GM12878 (cell line): Measurements from ENCODE around the gene NFKBIB. TPM values are rescaled to one million over a fixed set of nuclear protein-coding genes. Genes with fewer than 3 reads are reported as not detected.

ENCODE experiments used
- ATAC-seq: fragments of 200-7000 bp; cut with Tn5 transposase; 3 replicates; pipeline ENCODE4 v1.9.1; 2020; ENCODE audit warnings: mild to moderate bottlenecking, moderate library complexity
- BruUV-seq: library from RNA; stranded (reverse); fragments of 400-500 nt; replicated peaks from 2 replicates; lab custom pipeline; 2021; lab: Mats Ljungman, UMichigan
- CTCF ChIA-PET: fragments of 300-600 bp; sonication (Branson Sonifier 250); formaldehyde crosslinking; extraction: SDS; loops from one replicate; lab custom pipeline; 2021; ENCODE audit warnings: inconsistent platforms; lab: Yijun Ruan, JAX
- POLR2A ChIA-PET: fragments of 350-600 bp; formaldehyde crosslinking; extraction: SDS; loops from one replicate; lab custom pipeline; 2021; ENCODE audit warnings: inconsistent platforms; lab: Charles Lee
- RAD21 ChIA-PET: fragments of 300-600 bp; sonication (Branson Sonifier 250); formaldehyde crosslinking; loops from one replicate; lab custom pipeline; 2023; ENCODE audit warnings: antibody characterized with exemption; ENCODE audit not compliant: unreplicated experiment; lab: Charles Lee
- SMC1A ChIA-PET: fragments of 300-600 bp; sonication (Branson Sonifier 250); formaldehyde crosslinking; loops from one replicate; lab custom pipeline; 2023; ENCODE audit not compliant: unreplicated experiment, uncharacterized antibody; lab: Charles Lee
- DNase-seq: peaks from one replicate; pipeline ENCODE4 v3.0.0-alpha.2; 2011; ENCODE audit warnings: low read depth, low spot score
- FAIRE-seq: peaks from 3 replicates; lab custom pipeline; 2011; peaks lifted over from hg19 to GRCh38; lab: Jason Lieb, UNC
- H2AFZ ChIP-seq: 2 replicates; pipeline ENCODE4 v1.6.0; 2011; ENCODE audit warnings: low read depth, low read length, control low read depth; ENCODE audit not compliant: control insufficient read depth
- H3K27ac ChIP-seq: 2 replicates; pipeline ENCODE4 v1.5.1; 2011; ENCODE audit warnings: control low read depth; ENCODE audit not compliant: control insufficient read depth, insufficient read depth
- H3K27me3 ChIP-seq, 2 experiments: replicated peaks in 1 of 2; 2 replicates each; pipeline versions ENCODE4 v1.6.0 to v1.6.1; 2011; ENCODE audit warnings: low read length in 1 of 2; ENCODE audit not compliant: control insufficient read depth in 2 of 2, insufficient read depth in 2 of 2
- H3K36me3 ChIP-seq, 2 experiments: 2 replicates each; pipeline ENCODE4 v1.5.1; 2011; ENCODE audit warnings: low read length in 1 of 2; ENCODE audit not compliant: control insufficient read depth in 2 of 2, insufficient read depth in 2 of 2
- H3K4me1 ChIP-seq: 2 replicates; pipeline ENCODE4 v1.6.1; 2011; ENCODE audit warnings: mild to moderate bottlenecking, low read length, moderate library complexity, mixed read lengths; ENCODE audit not compliant: control insufficient read depth, insufficient read depth
- H3K4me2 ChIP-seq: 2 replicates; pipeline ENCODE4 v1.6.0; 2011; ENCODE audit warnings: control low read depth; ENCODE audit not compliant: control insufficient read depth, insufficient read depth
- H3K4me3 ChIP-seq: fragments of 200-600 bp; sonication (generic); 2 replicates; pipeline ENCODE4 v1.5.1; 2016
- H3K79me2 ChIP-seq: 2 replicates; pipeline ENCODE4 v1.6.0; 2011; ENCODE audit warnings: low read length; ENCODE audit not compliant: control insufficient read depth, insufficient read depth
- H3K9ac ChIP-seq: 2 replicates; pipeline ENCODE4 v1.8.0; 2011; ENCODE audit warnings: low read length, control low read depth, mixed read lengths; ENCODE audit not compliant: control insufficient read depth, insufficient read depth
- H3K9me3 ChIP-seq: replicated peaks from 3 replicates; pipeline ENCODE4 v1.5.1; 2011; ENCODE audit warnings: mild to moderate bottlenecking, low read length; ENCODE audit not compliant: control insufficient read depth, insufficient read depth
- H4K20me1 ChIP-seq: 2 replicates; pipeline ENCODE4 v1.6.0; 2011; ENCODE audit not compliant: control insufficient read depth, insufficient read depth
- EZH2 ChIP-seq: IDR thresholded peaks from 2 replicates; pipeline ENCODE4 v1.6.1; 2012; ENCODE audit warnings: low read depth, mild to moderate bottlenecking, control low read depth, inconsistent platforms, low read length, borderline replicate concordance; ENCODE audit not compliant: control insufficient read depth
- POLR2AphosphoS2 ChIP-seq: IDR thresholded peaks from 2 replicates; pipeline ENCODE4 v1.6.1; 2011; ENCODE audit warnings: low read depth, mild to moderate bottlenecking, low read length, improper control_type of control experiment, moderate library complexity
- WGBS: methylation state at CpG from one replicate; pipeline ENCODE4 v1.1.6; 2016; ENCODE audit warnings: low lambda C conversion rate; ENCODE audit not compliant: insufficient replicate concordance, insufficient coverage; ENCODE audit errors: missing lambda C conversion rate; 5-methylcytosine and 5-hydroxymethylcytosine counted together
- in situ Hi-C: fragments of 300-500 bp; cut with MboI; formaldehyde crosslinking; loops from 9 replicates; pipeline ENCODE4 v1.14.3; 2018; ENCODE audit warnings: mixed read lengths
- intact Hi-C: fragments of 100-400 bp; cut with micrococcal nuclease; formaldehyde crosslinking; loops from one replicate; pipeline ENCODE4 v1.14.2; 2022; ENCODE audit not compliant: unreplicated experiment
- polyA plus RNA-seq, 11 experiments: library from polyadenylated mRNA; depleted of rRNA in 4 of 11; unstranded in 6 of 11; stranded (reverse) in 5 of 11; fragments of >200 nt; fragmentation: Nextera tagmentation in 4 of 11; fragmentation: Illumina TruSeq in 1 of 11; extraction: Ambion mirVana in 4 of 11; extraction: Trizol in 1 of 11; gene quantifications; 1 replicate in 1 of 11; 2 replicates in 10 of 11; pipeline versions ENCODE4 v1.2.1 to v1.2.3, GENCODE V29; 2011 to 2016; ENCODE audit warnings: inconsistent platforms in 2 of 11, missing spikeins in 2 of 11, low read depth in 1 of 11
- total RNA-seq, 4 experiments: library from RNA; depleted of rRNA in 3 of 4; stranded (reverse); fragments of >200 nt in 3 of 4; fragmentation: Illumina TruSeq in 1 of 4; extraction: Trizol in 1 of 4; gene quantifications; 2 replicates each; pipeline versions ENCODE4 v1.2.1 to v1.2.3, GENCODE V29; 2013 to 2021

Gene NFKBIB
- total and polyA plus RNA-seq, 10 of the 15 experiments (the other 5 are each of a cell fraction or from before 2014, with no cell fraction given): 1.2 to 60.9 (median 31.0) TPM

DNA sequence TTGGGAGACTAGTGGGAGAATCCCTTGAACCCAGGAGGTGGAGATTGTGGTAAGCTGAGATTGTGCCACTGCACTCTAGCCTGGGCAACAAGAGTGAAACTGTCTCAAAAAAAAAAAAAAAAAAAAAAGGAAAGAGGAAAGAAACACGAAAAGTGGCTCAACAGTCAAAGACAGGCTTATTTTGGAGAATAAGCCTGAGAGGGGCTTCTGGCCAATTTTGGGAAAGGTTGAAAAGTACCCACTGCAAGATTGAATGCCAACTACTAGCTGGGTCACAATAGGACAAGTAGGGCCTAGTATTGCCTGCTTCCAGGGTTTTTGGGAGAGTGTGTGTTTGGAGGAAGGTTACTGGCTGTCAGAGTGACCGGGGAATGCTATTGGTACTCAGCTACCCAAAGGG is 58.5 kb downstream of the NFKBIB start:
- in situ Hi-C loops: no loop called here
- no peaks in the 10 kb centered on the region for H3K27me3 ChIP-seq
- H3K9me3 ChIP-seq: no peaks in the 10 kb centered on the region
- no peak overlapping the region for H3K4me3 ChIP-seq
- no TSS peak for BruUV-seq
- no peak overlapping the region for H3K27ac ChIP-seq
- H3K4me2 ChIP-seq: no peak overlapping the region
- POLR2A ChIA-PET: interaction anchor here (0.6 kb wide), 2 partner anchors 67 to 438 kb away, joined by 3 read pairs; no protein-coding TSS in a partner anchor
- 31% methylated on average over 2 of the region's 2 CpGs for WGBS
- CTCF ChIA-PET: interaction anchor here (1.4 to 4.5 kb wide), 2 partner anchors 94 to 152 kb away, joined by 3 to 20 read pairs; no protein-coding TSS in a partner anchor
- TF ChIP-seq POLR2AphosphoS2 (no peak), EZH2 (no peak)
- H2AFZ ChIP-seq: no peak overlapping the region
- H3K79me2 ChIP-seq: no peaks in the 10 kb centered on the region
- RAD21 ChIA-PET: interaction anchor here (0.7 kb wide), 1 partner anchor 20 kb away, joined by 5 read pairs; no protein-coding TSS in a partner anchor
- ATAC-seq (no peak), DNase-seq (no peak), FAIRE-seq (no peak)
- SMC1A ChIA-PET: interaction anchor here (0.6 to 1.3 kb wide), 2 partner anchors 24 to 80 kb away, joined by 3 to 4 read pairs; no protein-coding TSS in a partner anchor
- H3K9ac ChIP-seq: no peak overlapping the region
- no peaks in the 10 kb centered on the region for H3K4me1 ChIP-seq
- no peaks in the 10 kb centered on the region for H4K20me1 ChIP-seq
- no peaks in the 10 kb centered on the region for H3K36me3 ChIP-seq
- intact Hi-C loops: no loop called here

Other genes with a start within 250 kb of the NFKBIB start
Only the 7 nearest of the 15 such genes appear.
- gene ECH1, start 68.2 kb upstream of the NFKBIB start, total RNA-seq (2014; rRNA removed): 92.4 and 121 TPM in 2 replicates
- 135 and 138 TPM in 2 replicates for gene ECH1, start 68.2 kb upstream of the NFKBIB start, total RNA-seq (2014; rRNA removed; fragmentation: Illumina TruSeq; extraction: Trizol)
- 164 and 165 TPM in 2 replicates for gene ECH1, start 68.2 kb upstream of the NFKBIB start, total RNA-seq (2021)
- gene ECH1, start 68.2 kb upstream of the NFKBIB start, polyA plus RNA-seq (2011; rRNA removed): 114 and 139 TPM in 2 replicates
- gene ECH1, start 68.2 kb upstream of the NFKBIB start, polyA plus RNA-seq (2014; fragmentation: Illumina TruSeq; extraction: Trizol): 147 and 214 TPM in 2 replicates
- 100 to 1,000 TPM; 104 to 109 TPM for gene ECH1, start 68.2 kb upstream of the NFKBIB start, polyA plus RNA-seq (2014; fragmentation: Nextera tagmentation; extraction: Ambion mirVana)
- gene ECH1, start 68.2 kb upstream of the NFKBIB start, polyA plus RNA-seq (2014; rRNA removed): 284 and 385 TPM in 2 replicates
- gene ECH1, start 68.2 kb upstream of the NFKBIB start, polyA plus RNA-seq (2016; fragmentation: Nextera tagmentation; extraction: Ambion mirVana): 100 to 1,000 TPM; 248 to 270 TPM
- gene HNRNPL, start 50.0 kb upstream of the NFKBIB start, total RNA-seq (2014; rRNA removed): 319 and 322 TPM in 2 replicates
- gene HNRNPL, start 50.0 kb upstream of the NFKBIB start, total RNA-seq (2014; rRNA removed; fragmentation: Illumina TruSeq; extraction: Trizol): 240 and 248 TPM in 2 replicates
- 512 and 523 TPM in 2 replicates for gene HNRNPL, start 50.0 kb upstream of the NFKBIB start, total RNA-seq (2021)
- gene HNRNPL, start 50.0 kb upstream of the NFKBIB start, polyA plus RNA-seq (2011; rRNA removed): 278 and 395 TPM in 2 replicates
- 416 and 440 TPM in 2 replicates for gene HNRNPL, start 50.0 kb upstream of the NFKBIB start, polyA plus RNA-seq (2014; fragmentation: Illumina TruSeq; extraction: Trizol)
- 10 to 100 TPM; 32.5 to 92.5 TPM for gene HNRNPL, start 50.0 kb upstream of the NFKBIB start, polyA plus RNA-seq (2014; fragmentation: Nextera tagmentation; extraction: Ambion mirVana)
- 241 and 268 TPM in 2 replicates for gene HNRNPL, start 50.0 kb upstream of the NFKBIB start, polyA plus RNA-seq (2014; rRNA removed)
- gene HNRNPL, start 50.0 kb upstream of the NFKBIB start, polyA plus RNA-seq (2016; fragmentation: Nextera tagmentation; extraction: Ambion mirVana): 100 to 1,000 TPM; 294 to 346 TPM
- 50.8 and 55.1 TPM in 2 replicates for gene RINL, start 21.7 kb upstream of the NFKBIB start, total RNA-seq (2014; rRNA removed)
- 35.6 and 37.8 TPM in 2 replicates for gene RINL, start 21.7 kb upstream of the NFKBIB start, total RNA-seq (2014; rRNA removed; fragmentation: Illumina TruSeq; extraction: Trizol)
- 51.3 and 54.9 TPM in 2 replicates for gene RINL, start 21.7 kb upstream of the NFKBIB start, total RNA-seq (2021)
- gene RINL, start 21.7 kb upstream of the NFKBIB start, polyA plus RNA-seq (2011; rRNA removed): 44.4 and 64.2 TPM in 2 replicates
- gene RINL, start 21.7 kb upstream of the NFKBIB start, polyA plus RNA-seq (2014; fragmentation: Illumina TruSeq; extraction: Trizol): 29.7 and 36.4 TPM in 2 replicates
- 10 to 100 TPM; 14.5 to 16.3 TPM for gene RINL, start 21.7 kb upstream of the NFKBIB start, polyA plus RNA-seq (2014; fragmentation: Nextera tagmentation; extraction: Ambion mirVana)
- gene RINL, start 21.7 kb upstream of the NFKBIB start, polyA plus RNA-seq (2014; rRNA removed): 54.8 and 62.4 TPM in 2 replicates
- gene RINL, start 21.7 kb upstream of the NFKBIB start, polyA plus RNA-seq (2016; fragmentation: Nextera tagmentation; extraction: Ambion mirVana): 10 to 100 TPM; 46.3 to 48.9 TPM
- gene SIRT2, start 351 bp upstream of the NFKBIB start, total RNA-seq (2014; rRNA removed): 27.6 and 29.5 TPM in 2 replicates
- gene SIRT2, start 351 bp upstream of the NFKBIB start, total RNA-seq (2014; rRNA removed; fragmentation: Illumina TruSeq; extraction: Trizol): 14.6 and 15.9 TPM in 2 replicates
- gene SIRT2, start 351 bp upstream of the NFKBIB start, total RNA-seq (2021): 22.4 and 22.9 TPM in 2 replicates
- gene SIRT2, start 351 bp upstream of the NFKBIB start, polyA plus RNA-seq (2011; rRNA removed): 16.5 and 38.7 TPM in 2 replicates
- 16.3 and 25.4 TPM in 2 replicates for gene SIRT2, start 351 bp upstream of the NFKBIB start, polyA plus RNA-seq (2014; fragmentation: Illumina TruSeq; extraction: Trizol)
- gene SIRT2, start 351 bp upstream of the NFKBIB start, polyA plus RNA-seq (2014; fragmentation: Nextera tagmentation; extraction: Ambion mirVana): 1 to 10 TPM; 1.4 to 5.1 TPM
- 21.4 and 25.5 TPM in 2 replicates for gene SIRT2, start 351 bp upstream of the NFKBIB start, polyA plus RNA-seq (2014; rRNA removed)
- gene SIRT2, start 351 bp upstream of the NFKBIB start, polyA plus RNA-seq (2016; fragmentation: Nextera tagmentation; extraction: Ambion mirVana): 10 to 100 TPM; 25.6 to 27.5 TPM
- gene CCER2, start 12.2 kb downstream of the NFKBIB start, total RNA-seq (2014; rRNA removed): 0.28 and 0.33 TPM in 2 replicates
- gene CCER2, start 12.2 kb downstream of the NFKBIB start, total RNA-seq (2014; rRNA removed; fragmentation: Illumina TruSeq; extraction: Trizol): 0.27 and 0.37 TPM in 2 replicates
- 0.21 and 0.56 TPM in 2 replicates for gene CCER2, start 12.2 kb downstream of the NFKBIB start, total RNA-seq (2021)
- gene CCER2, start 12.2 kb downstream of the NFKBIB start, polyA plus RNA-seq (2011; rRNA removed): 0.13 and 0.23 TPM in 2 replicates
- gene CCER2, start 12.2 kb downstream of the NFKBIB start, polyA plus RNA-seq (2014; fragmentation: Illumina TruSeq; extraction: Trizol): 0.62 TPM in 1 of 2 replicates, not detected in the other
- under 1 TPM; 0.26 TPM for gene CCER2, start 12.2 kb downstream of the NFKBIB start, polyA plus RNA-seq (2014; fragmentation: Nextera tagmentation; extraction: Ambion mirVana)
- 0.55 and 1.4 TPM in 2 replicates for gene CCER2, start 12.2 kb downstream of the NFKBIB start, polyA plus RNA-seq (2014; rRNA removed)
- under 1 TPM; 0.19 to 0.59 TPM for gene CCER2, start 12.2 kb downstream of the NFKBIB start, polyA plus RNA-seq (2016; fragmentation: Nextera tagmentation; extraction: Ambion mirVana)
- 33.7 and 34.1 TPM in 2 replicates for gene SARS2, start 30.8 kb downstream of the NFKBIB start, total RNA-seq (2014; rRNA removed)
- gene SARS2, start 30.8 kb downstream of the NFKBIB start, total RNA-seq (2014; rRNA removed; fragmentation: Illumina TruSeq; extraction: Trizol): 18.5 and 21.4 TPM in 2 replicates
- gene SARS2, start 30.8 kb downstream of the NFKBIB start, total RNA-seq (2021): 35.9 and 38.2 TPM in 2 replicates
- 9.1 and 20.9 TPM in 2 replicates for gene SARS2, start 30.8 kb downstream of the NFKBIB start, polyA plus RNA-seq (2011; rRNA removed)
- gene SARS2, start 30.8 kb downstream of the NFKBIB start, polyA plus RNA-seq (2014; fragmentation: Illumina TruSeq; extraction: Trizol): 7.3 and 19.0 TPM in 2 replicates
- gene SARS2, start 30.8 kb downstream of the NFKBIB start, polyA plus RNA-seq (2014; fragmentation: Nextera tagmentation; extraction: Ambion mirVana): 1 to 10 TPM; 2.6 to 7.8 TPM
- 50.3 and 77.8 TPM in 2 replicates for gene SARS2, start 30.8 kb downstream of the NFKBIB start, polyA plus RNA-seq (2014; rRNA removed)
- 10 to 100 TPM; 35.8 to 42.7 TPM for gene SARS2, start 30.8 kb downstream of the NFKBIB start, polyA plus RNA-seq (2016; fragmentation: Nextera tagmentation; extraction: Ambion mirVana)
- gene MRPS12, start 31.0 kb downstream of the NFKBIB start, total RNA-seq (2014; rRNA removed): 120 and 149 TPM in 2 replicates
- 38.1 and 41.8 TPM in 2 replicates for gene MRPS12, start 31.0 kb downstream of the NFKBIB start, total RNA-seq (2014; rRNA removed; fragmentation: Illumina TruSeq; extraction: Trizol)
- 101 and 112 TPM in 2 replicates for gene MRPS12, start 31.0 kb downstream of the NFKBIB start, total RNA-seq (2021)
- 19.4 and 42.6 TPM in 2 replicates for gene MRPS12, start 31.0 kb downstream of the NFKBIB start, polyA plus RNA-seq (2011; rRNA removed)
- gene MRPS12, start 31.0 kb downstream of the NFKBIB start, polyA plus RNA-seq (2014; fragmentation: Illumina TruSeq; extraction: Trizol): 6.0 and 22.8 TPM in 2 replicates
- 10 to 100 TPM in 1 of 2 experiments, 1 to 10 TPM in 1; 7.3 to 39.6 TPM for gene MRPS12, start 31.0 kb downstream of the NFKBIB start, polyA plus RNA-seq (2014; fragmentation: Nextera tagmentation; extraction: Ambion mirVana)
- 148 and 171 TPM in 2 replicates for gene MRPS12, start 31.0 kb downstream of the NFKBIB start, polyA plus RNA-seq (2014; rRNA removed)
- 100 to 1,000 TPM; 178 to 205 TPM for gene MRPS12, start 31.0 kb downstream of the NFKBIB start, polyA plus RNA-seq (2016; fragmentation: Nextera tagmentation; extraction: Ambion mirVana)